ENCODE results near the gene C1orf141. TPM values are rescaled to one million over a fixed set of nuclear protein-coding genes. Genes with fewer than 3 reads are reported as not detected.
"Not testable (repeated sequence)": the region's sequence is repeated elsewhere in the genome, so short reads cannot be mapped to it uniquely, and the experiment has no call there.

The C1orf141 gene
- polyA plus RNA-seq, 2 donors, result not detected

DNA sequence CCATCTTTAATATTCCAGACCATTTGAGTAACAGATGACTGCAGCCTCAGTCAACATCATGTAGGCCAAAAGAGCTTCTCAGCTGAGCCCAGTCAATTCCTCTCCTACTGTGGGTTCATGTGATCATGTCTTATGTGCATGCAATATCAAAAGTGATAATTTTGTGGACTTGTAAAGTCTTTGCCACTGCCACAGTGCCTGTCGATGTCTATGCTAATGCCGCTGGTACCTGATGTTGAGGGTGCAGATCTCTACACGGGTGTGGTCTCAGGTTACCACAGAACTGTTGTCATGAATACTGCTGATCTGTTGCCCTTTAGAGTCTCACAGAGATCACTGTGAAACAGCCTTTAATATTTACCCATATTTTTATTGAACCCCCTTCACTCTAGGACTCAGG lies 11.3 kb upstream of the C1orf141 start:
- no peaks in the 10 kb centered on the region for H3K4me1 ChIP-seq (ENCODE audit: control insufficient read depth in 2 of 2, insufficient read depth in 2 of 2, low read length in 1 of 2)
- no peaks in the 10 kb centered on the region for H3K9me3 ChIP-seq (ENCODE audit: control insufficient read depth in 2 of 2, insufficient read depth in 1 of 2, low read depth in 1 of 2, low read length in 1 of 2)
- WGBS, 2 donors, result 85 to 86% methylated on average over 3 of the region's 3 CpGs
- H3K4me3 ChIP-seq (ENCODE audit: low read depth in 1 of 2, low read length in 2 of 2), result no peak overlapping the region
- no peak overlapping the region for H3K27ac ChIP-seq (ENCODE audit: low read depth in 2 of 2, low read length in 1 of 2)
- H3K36me3 ChIP-seq (ENCODE audit: control insufficient read depth in 2 of 2, insufficient read depth in 2 of 2, low read length in 1 of 2), result no peaks in the 10 kb centered on the region
- H3K27me3 ChIP-seq (ENCODE audit: control insufficient read depth in 1 of 2, insufficient read depth in 2 of 2, low read length in 2 of 2), result no peaks in the 10 kb centered on the region

DNA sequence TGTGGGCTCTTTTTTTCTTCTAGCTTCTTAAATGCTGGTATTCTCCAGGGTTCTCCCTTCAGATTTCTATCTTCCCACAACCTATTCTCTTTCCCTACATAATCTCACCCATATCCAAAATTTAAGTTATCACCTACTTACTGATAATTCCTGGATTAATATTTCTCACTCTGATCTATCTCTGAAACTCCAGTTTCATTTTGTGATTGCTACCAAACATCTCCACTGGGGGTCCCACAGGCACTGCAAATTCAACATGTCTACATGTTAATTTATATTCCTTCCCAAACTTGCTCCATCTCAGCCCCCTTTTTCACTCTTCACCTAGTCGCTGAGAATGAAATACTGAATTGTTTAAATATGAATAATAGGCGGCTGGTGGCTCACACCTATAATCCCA lies 9.9 kb upstream of the C1orf141 start:
- Histone ChIP-seq H3K9me3 (ENCODE audit: control insufficient read depth in 2 of 2, insufficient read depth in 1 of 2, low read depth in 1 of 2, low read length in 1 of 2) (no peaks in the 10 kb centered on the region), H3K4me3 (ENCODE audit: low read depth in 1 of 2, low read length in 2 of 2) (no peak overlapping the region), H3K27me3 (ENCODE audit: control insufficient read depth in 1 of 2, insufficient read depth in 2 of 2, low read length in 2 of 2) (no peaks in the 10 kb centered on the region), H3K36me3 (ENCODE audit: control insufficient read depth in 2 of 2, insufficient read depth in 2 of 2, low read length in 1 of 2) (no peaks in the 10 kb centered on the region), H3K4me1 (ENCODE audit: control insufficient read depth in 2 of 2, insufficient read depth in 2 of 2, low read length in 1 of 2) (no peaks in the 10 kb centered on the region), H3K27ac (ENCODE audit: low read depth in 2 of 2, low read length in 1 of 2) (no peak overlapping the region)
- WGBS, 2 donors, result 84 to 91% methylated on average over 2 of the region's 2 CpGs

DNA sequence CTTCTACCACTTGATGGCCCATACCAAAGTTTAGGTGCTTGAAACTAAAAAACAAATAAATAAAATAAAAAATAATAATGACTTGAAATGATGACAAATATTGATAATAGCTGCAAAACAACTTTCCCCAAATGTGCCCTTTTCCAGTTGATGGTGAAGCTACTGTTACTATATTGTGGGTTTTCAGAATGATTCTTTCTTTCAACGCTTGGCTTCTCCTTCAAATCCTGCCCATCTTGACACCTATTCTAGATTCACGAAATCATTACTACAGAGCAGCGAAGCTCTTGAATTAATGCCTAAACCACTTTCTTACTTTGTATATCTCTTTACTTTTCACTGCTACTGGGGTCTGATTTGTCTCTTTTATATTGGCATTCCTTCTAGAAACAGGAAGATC lies 9.2 kb upstream of the C1orf141 start:
- no peak overlapping the region for H3K4me3 ChIP-seq (ENCODE audit: low read depth in 1 of 2, low read length in 2 of 2)
- H3K27me3 ChIP-seq (ENCODE audit: control insufficient read depth in 1 of 2, insufficient read depth in 2 of 2, low read length in 2 of 2), result no peaks in the 10 kb centered on the region
- no peak overlapping the region for H3K27ac ChIP-seq (ENCODE audit: low read depth in 2 of 2, low read length in 1 of 2)
- no peaks in the 10 kb centered on the region for H3K36me3 ChIP-seq (ENCODE audit: control insufficient read depth in 2 of 2, insufficient read depth in 2 of 2, low read length in 1 of 2)
- H3K4me1 ChIP-seq (ENCODE audit: control insufficient read depth in 2 of 2, insufficient read depth in 2 of 2, low read length in 1 of 2), result no peaks in the 10 kb centered on the region
- no peaks in the 10 kb centered on the region for H3K9me3 ChIP-seq (ENCODE audit: control insufficient read depth in 2 of 2, insufficient read depth in 1 of 2, low read depth in 1 of 2, low read length in 1 of 2)
- WGBS, 2 donors, result 78 to 83% methylated on average over 3 of the region's 3 CpGs

DNA sequence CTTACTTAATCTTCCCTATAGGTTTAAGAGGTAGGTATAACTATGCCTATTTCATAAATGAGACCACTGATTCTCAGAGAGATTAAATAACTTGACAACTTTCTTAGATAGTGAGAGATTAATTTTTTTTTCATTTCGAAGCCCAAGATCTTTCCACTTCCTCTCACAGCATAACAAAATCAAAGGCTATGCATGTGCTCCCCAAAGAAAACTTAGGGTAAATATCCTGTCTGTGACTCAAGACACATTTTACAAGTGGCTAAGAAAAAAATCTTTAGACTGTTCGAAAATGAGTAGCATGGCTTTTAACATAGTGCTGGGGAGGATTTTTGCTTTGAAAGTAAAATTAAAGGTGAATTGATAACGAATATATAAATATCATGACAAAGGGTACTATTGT lies 8.2 kb upstream of the C1orf141 start:
- no peaks in the 10 kb centered on the region for H3K36me3 ChIP-seq (ENCODE audit: control insufficient read depth in 2 of 2, insufficient read depth in 2 of 2, low read length in 1 of 2)
- no peaks in the 10 kb centered on the region for H3K4me1 ChIP-seq (ENCODE audit: control insufficient read depth in 2 of 2, insufficient read depth in 2 of 2, low read length in 1 of 2)
- H3K9me3 ChIP-seq (ENCODE audit: control insufficient read depth in 2 of 2, insufficient read depth in 1 of 2, low read depth in 1 of 2, low read length in 1 of 2), result no peaks in the 10 kb centered on the region
- H3K27ac ChIP-seq (ENCODE audit: low read depth in 2 of 2, low read length in 1 of 2), result no peak overlapping the region
- WGBS, 2 donors, result 52 to 61% methylated on average over 3 of the region's 3 CpGs
- no peak overlapping the region for H3K4me3 ChIP-seq (ENCODE audit: low read depth in 1 of 2, low read length in 2 of 2)
- H3K27me3 ChIP-seq (ENCODE audit: control insufficient read depth in 1 of 2, insufficient read depth in 2 of 2, low read length in 2 of 2), result no peaks in the 10 kb centered on the region

DNA sequence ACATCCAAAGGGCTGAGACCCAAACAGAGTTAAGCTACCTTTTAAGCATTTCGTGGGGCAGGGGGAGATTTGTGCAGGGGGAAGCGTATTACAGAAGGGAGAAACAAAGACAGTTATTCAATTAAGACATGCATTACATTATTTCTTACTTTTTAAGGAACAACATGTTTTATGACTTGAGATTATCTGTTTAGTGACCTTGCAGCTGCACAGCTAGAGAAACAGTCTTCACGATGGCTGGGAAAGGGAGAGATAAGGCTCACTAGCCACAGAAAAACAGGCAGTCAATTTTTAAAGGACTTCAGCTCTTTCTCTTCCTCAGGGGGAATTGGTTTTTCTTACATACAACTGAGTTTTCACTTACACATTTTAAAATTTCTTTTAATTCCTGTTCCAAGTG lies 7.1 kb upstream of the C1orf141 start:
- H3K9me3 ChIP-seq (ENCODE audit: control insufficient read depth in 2 of 2, insufficient read depth in 1 of 2, low read depth in 1 of 2, low read length in 1 of 2); H3K4me1 ChIP-seq (ENCODE audit: control insufficient read depth in 2 of 2, insufficient read depth in 2 of 2, low read length in 1 of 2); H3K4me3 ChIP-seq (ENCODE audit: low read depth in 1 of 2, low read length in 2 of 2); H3K27ac ChIP-seq (ENCODE audit: low read depth in 2 of 2, low read length in 1 of 2); H3K27me3 ChIP-seq (ENCODE audit: control insufficient read depth in 1 of 2, insufficient read depth in 2 of 2, low read length in 2 of 2); H3K36me3 ChIP-seq (ENCODE audit: control insufficient read depth in 2 of 2, insufficient read depth in 2 of 2, low read length in 1 of 2): not testable (repeated sequence)
- WGBS, 2 donors, result 69 to 86% methylated on average over 3 of the region's 3 CpGs

DNA sequence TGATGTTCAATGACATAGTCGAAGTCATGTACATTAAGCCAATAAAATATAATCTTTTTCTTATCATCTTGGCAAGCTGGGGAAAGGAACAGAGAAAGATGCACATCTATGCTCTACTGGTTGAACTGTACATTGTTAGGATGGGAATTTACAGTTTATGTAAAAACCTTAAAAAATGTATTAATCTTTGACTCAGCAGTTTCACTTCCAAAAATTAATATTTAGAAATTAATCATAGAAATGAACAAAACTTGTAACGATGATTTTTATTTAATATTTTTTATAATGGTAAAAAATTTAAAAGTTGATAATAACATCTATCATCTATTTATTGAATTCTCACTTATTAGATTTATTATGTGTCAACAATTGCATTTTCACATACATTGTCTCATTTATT lies 5.7 kb upstream of the C1orf141 start:
- no peaks in the 10 kb centered on the region for H3K27me3 ChIP-seq (ENCODE audit: control insufficient read depth in 1 of 2, insufficient read depth in 2 of 2, low read length in 2 of 2)
- 82 to 88% methylated on average over 2 of the region's 2 CpGs for WGBS, 2 donors
- no peak overlapping the region for H3K27ac ChIP-seq (ENCODE audit: low read depth in 2 of 2, low read length in 1 of 2)

DNA sequence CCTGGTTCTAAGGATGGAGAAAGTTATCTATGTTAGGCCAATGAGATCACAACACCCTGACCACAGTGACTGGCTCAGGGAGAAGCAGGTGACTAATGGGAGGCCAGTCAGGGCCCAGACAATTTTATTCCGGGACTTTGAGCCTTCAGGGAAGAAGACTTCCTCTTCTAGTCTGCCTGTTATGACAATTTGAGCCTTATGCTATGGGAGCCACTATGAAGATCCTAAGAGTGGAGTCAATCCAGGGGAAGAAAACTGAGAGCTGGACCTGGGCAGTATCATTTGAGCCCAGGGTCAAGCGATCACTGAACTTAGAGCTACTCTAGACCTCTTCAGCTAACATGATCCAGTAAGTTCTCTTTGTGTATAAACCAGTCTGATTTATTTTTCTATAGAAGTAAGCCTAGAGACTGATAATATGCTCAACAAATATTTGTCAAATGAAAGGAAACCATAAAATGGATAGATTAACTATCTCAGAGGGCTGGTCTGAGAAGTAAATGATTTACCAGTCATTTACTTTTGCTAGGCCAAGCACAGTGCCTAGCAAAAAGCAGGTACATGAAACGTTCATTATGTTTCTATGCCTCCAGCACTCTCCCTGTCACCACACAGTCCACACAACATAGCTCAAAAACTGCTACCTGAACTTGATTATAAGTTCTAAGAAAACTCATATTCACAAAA lies 4.2 kb upstream of the C1orf141 start:
- no peak overlapping the region for H3K27ac ChIP-seq (ENCODE audit: low read depth in 2 of 2, low read length in 1 of 2)
- H3K9me3 ChIP-seq (ENCODE audit: control insufficient read depth in 2 of 2, insufficient read depth in 1 of 2, low read depth in 1 of 2, low read length in 1 of 2), result no peaks in the 10 kb centered on the region
- 72 to 85% methylated on average over 3 of the region's 3 CpGs for WGBS, 2 donors
- H3K4me3 ChIP-seq (ENCODE audit: low read depth in 1 of 2, low read length in 2 of 2), result no peak overlapping the region
- H3K27me3 ChIP-seq (ENCODE audit: control insufficient read depth in 1 of 2, insufficient read depth in 2 of 2, low read length in 2 of 2), result no peaks in the 10 kb centered on the region
- H3K36me3 ChIP-seq (ENCODE audit: control insufficient read depth in 2 of 2, insufficient read depth in 2 of 2, low read length in 1 of 2), result no peaks in the 10 kb centered on the region
- H3K4me1 ChIP-seq (ENCODE audit: control insufficient read depth in 2 of 2, insufficient read depth in 2 of 2, low read length in 1 of 2), result no peaks in the 10 kb centered on the region

More for the DNA sequence above, 5.7 kb upstream of the C1orf141 start:
- no peaks in the 10 kb centered on the region for H3K36me3 ChIP-seq (ENCODE audit: control insufficient read depth in 2 of 2, insufficient read depth in 2 of 2, low read length in 1 of 2)
- H3K9me3 ChIP-seq (ENCODE audit: control insufficient read depth in 2 of 2, insufficient read depth in 1 of 2, low read depth in 1 of 2, low read length in 1 of 2), result no peaks in the 10 kb centered on the region
- H3K4me1 ChIP-seq (ENCODE audit: control insufficient read depth in 2 of 2, insufficient read depth in 2 of 2, low read length in 1 of 2), result no peaks in the 10 kb centered on the region
- H3K4me3 ChIP-seq (ENCODE audit: low read depth in 1 of 2, low read length in 2 of 2), result no peak overlapping the region

DNA sequence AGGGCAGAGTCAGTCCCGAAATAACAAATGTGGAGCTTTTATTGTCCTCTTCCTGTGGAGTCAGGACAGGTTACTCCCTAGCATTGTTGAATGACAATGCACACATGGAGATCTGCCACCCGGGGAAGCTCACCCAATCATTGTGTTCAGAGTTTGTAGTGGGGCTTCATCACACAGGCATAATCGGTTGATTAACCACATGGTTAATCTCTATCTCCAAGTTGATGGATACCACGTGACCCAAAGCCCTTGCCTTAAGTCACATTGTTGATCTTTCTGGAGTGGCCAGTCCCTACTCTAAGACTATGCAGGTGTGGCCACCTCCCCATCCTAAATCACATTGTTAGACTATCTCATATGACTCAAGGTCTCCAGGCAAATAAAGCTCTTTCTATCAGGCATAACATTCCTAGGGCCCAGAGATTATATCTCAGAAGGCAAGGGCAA lies 2.6 kb upstream of the C1orf141 start:
- Histone ChIP-seq H3K4me3 (ENCODE audit: low read depth in 1 of 2, low read length in 2 of 2) (no peak overlapping the region), H3K27ac (ENCODE audit: low read depth in 2 of 2, low read length in 1 of 2) (no peak overlapping the region), H3K9me3 (ENCODE audit: control insufficient read depth in 2 of 2, insufficient read depth in 1 of 2, low read depth in 1 of 2, low read length in 1 of 2) (no peaks in the 10 kb centered on the region), H3K4me1 (ENCODE audit: control insufficient read depth in 2 of 2, insufficient read depth in 2 of 2, low read length in 1 of 2) (no peaks in the 10 kb centered on the region), H3K27me3 (ENCODE audit: control insufficient read depth in 1 of 2, insufficient read depth in 2 of 2, low read length in 2 of 2) (no peaks in the 10 kb centered on the region), H3K36me3 (ENCODE audit: control insufficient read depth in 2 of 2, insufficient read depth in 2 of 2, low read length in 1 of 2) (no peaks in the 10 kb centered on the region)
- 65 to 80% methylated on average over 4 of the region's 4 CpGs for WGBS, 2 donors

DNA sequence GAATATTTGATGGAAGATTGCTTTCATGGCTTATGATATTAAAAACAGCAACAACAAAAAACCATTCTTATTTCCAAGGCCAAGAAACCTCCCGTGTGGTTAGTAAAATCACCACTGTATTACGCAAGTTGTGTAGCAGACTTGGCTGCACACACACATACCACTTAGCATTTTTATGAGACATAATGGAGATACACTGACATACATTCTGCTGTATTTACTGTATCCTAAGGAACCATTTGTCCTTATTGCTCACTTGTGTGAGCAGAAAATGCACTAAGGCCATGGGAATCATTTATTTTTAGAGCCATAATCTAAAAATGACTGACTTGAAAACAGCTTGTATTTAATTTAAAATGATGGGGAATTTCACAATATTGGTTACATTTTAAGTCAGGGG lies 584 bp upstream of the C1orf141 start:
- Histone ChIP-seq H3K27me3 (ENCODE audit: control insufficient read depth in 1 of 2, insufficient read depth in 2 of 2, low read length in 2 of 2) (no peaks in the 10 kb centered on the region), H3K9me3 (ENCODE audit: control insufficient read depth in 2 of 2, insufficient read depth in 1 of 2, low read depth in 1 of 2, low read length in 1 of 2) (no peaks in the 10 kb centered on the region), H3K27ac (ENCODE audit: low read depth in 2 of 2, low read length in 1 of 2) (no peak overlapping the region), H3K4me1 (ENCODE audit: control insufficient read depth in 2 of 2, insufficient read depth in 2 of 2, low read length in 1 of 2) (no peaks in the 10 kb centered on the region), H3K36me3 (ENCODE audit: control insufficient read depth in 2 of 2, insufficient read depth in 2 of 2, low read length in 1 of 2) (no peaks in the 10 kb centered on the region), H3K4me3 (ENCODE audit: low read depth in 1 of 2, low read length in 2 of 2) (no peak overlapping the region)
- 47 to 52% methylated on average over 2 of the region's 2 CpGs for WGBS, 2 donors

DNA sequence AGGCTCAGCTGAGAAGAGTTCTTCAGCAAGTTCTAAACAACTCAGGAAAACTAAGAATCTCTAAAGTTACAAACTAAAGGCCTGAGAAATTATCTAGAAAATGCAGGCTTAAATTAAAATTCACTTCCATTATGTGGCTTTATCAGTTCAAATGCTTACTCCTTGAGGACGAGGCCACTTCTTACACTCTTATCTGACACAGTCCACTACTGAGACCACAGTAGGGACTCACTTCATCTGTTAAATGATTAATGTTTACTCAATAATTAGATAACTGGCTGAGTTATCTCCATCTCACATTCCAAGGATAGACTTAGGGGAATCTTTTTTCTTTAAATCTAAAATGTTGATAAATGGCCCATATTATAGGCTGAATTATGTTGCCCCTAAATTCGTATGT lies 1.6 kb downstream of the C1orf141 start:
- Histone ChIP-seq H3K4me1 (ENCODE audit: control insufficient read depth in 2 of 2, insufficient read depth in 2 of 2, low read length in 1 of 2) (no peaks in the 10 kb centered on the region), H3K4me3 (ENCODE audit: low read depth in 1 of 2, low read length in 2 of 2) (no peak overlapping the region), H3K27me3 (ENCODE audit: control insufficient read depth in 1 of 2, insufficient read depth in 2 of 2, low read length in 2 of 2) (no peaks in the 10 kb centered on the region), H3K36me3 (ENCODE audit: control insufficient read depth in 2 of 2, insufficient read depth in 2 of 2, low read length in 1 of 2) (no peaks in the 10 kb centered on the region), H3K27ac (ENCODE audit: low read depth in 2 of 2, low read length in 1 of 2) (no peak overlapping the region), H3K9me3 (ENCODE audit: control insufficient read depth in 2 of 2, insufficient read depth in 1 of 2, low read depth in 1 of 2, low read length in 1 of 2) (no peaks in the 10 kb centered on the region)
- 86 to 89% methylated on average over 2 of the region's 2 CpGs for WGBS, 2 donors
